Endodermal cell (in vitro differentiated cells): Measurements from ENCODE around the gene CSPG4. TPM values are rescaled to one million over a fixed set of nuclear protein-coding genes. Genes with fewer than 3 reads are reported as not detected.
"Not testable (repeated sequence)": the region's sequence is repeated elsewhere in the genome, so short reads cannot be mapped to it uniquely, and the experiment has no call there.

ENCODE experiments used
- DNase-seq: peaks from one replicate; pipeline ENCODE4 v3.0.0-alpha.2; 2017
- H3K27ac ChIP-seq: 2 replicates; pipeline ENCODE4 v1.5.1; 2013; ENCODE audit warnings: mild to moderate bottlenecking, low read depth, low read length, moderate library complexity
- H3K27me3 ChIP-seq: 2 replicates; pipeline ENCODE4 v1.6.1; 2013; ENCODE audit warnings: mild to moderate bottlenecking, low read length, moderate library complexity; ENCODE audit not compliant: insufficient read depth, control insufficient read depth, poor library complexity, severe bottlenecking
- H3K36me3 ChIP-seq: 2 replicates; pipeline ENCODE4 v1.7.0; 2013; ENCODE audit warnings: mild to moderate bottlenecking, low read length, moderate library complexity; ENCODE audit not compliant: control insufficient read depth, insufficient read depth
- H3K4me1 ChIP-seq: one replicate; pipeline ENCODE4 v1.7.0; 2013; ENCODE audit warnings: low read length; ENCODE audit not compliant: control insufficient read depth, insufficient read depth
- H3K4me3 ChIP-seq: 2 replicates; pipeline ENCODE4 v1.5.1; 2013; ENCODE audit warnings: mild to moderate bottlenecking, low read length, moderate library complexity
- H3K9ac ChIP-seq: 2 replicates; pipeline ENCODE4 v1.6.1; 2013; ENCODE audit warnings: mild to moderate bottlenecking, low read length, moderate library complexity; ENCODE audit not compliant: poor library complexity, severe bottlenecking; ENCODE audit errors: extremely low read depth
- H3K9me3 ChIP-seq: 2 replicates; pipeline ENCODE4 v1.6.1; 2013; ENCODE audit warnings: mild to moderate bottlenecking, low read length, moderate library complexity; ENCODE audit not compliant: control insufficient read depth
- H3K27ac Mint-ChIP-seq: 2 replicates; pipeline ENCODE4 v1.8.0; 2020; ENCODE audit warnings: mixed read lengths
- H3K27me3 Mint-ChIP-seq: 2 replicates; pipeline ENCODE4 v1.8.0; 2021; ENCODE audit warnings: mild to moderate bottlenecking, mixed read lengths; ENCODE audit not compliant: insufficient read depth
- H3K36me3 Mint-ChIP-seq: 2 replicates; pipeline ENCODE4 v1.8.0; 2020; ENCODE audit warnings: low read depth, mixed read lengths
- H3K4me1 Mint-ChIP-seq: 2 replicates; pipeline ENCODE4 v1.8.0; 2020; ENCODE audit warnings: mixed read lengths
- H3K4me3 Mint-ChIP-seq: 2 replicates; pipeline ENCODE4 v1.8.0; 2020; ENCODE audit warnings: mild to moderate bottlenecking, moderate library complexity, mixed read lengths
- H3K9me3 Mint-ChIP-seq: 2 replicates; pipeline ENCODE4 v1.8.0; 2020; ENCODE audit warnings: mild to moderate bottlenecking, mixed read lengths
- CTCF ChIP-seq: fragments of 200-600 bp; sonication (generic); conservative IDR thresholded peaks from 2 replicates; pipeline ENCODE4 v1.5.0; 2021; ENCODE audit warnings: antibody characterized with exemption, mild to moderate bottlenecking
- WGBS, 2 experiments: methylation state at CpG; one replicate each; pipeline versions ENCODE4 v1.1.5 to v1.1.7; 2013; ENCODE audit warnings: missing lambda C conversion rate in 2 of 2, mixed read lengths in 1 of 2; ENCODE audit not compliant: insufficient coverage in 1 of 2, insufficient read length in 1 of 2; 5-methylcytosine and 5-hydroxymethylcytosine counted together
- total RNA-seq, 2 donors: library from RNA; stranded (reverse); fragmentation: NEBNext Ultra II Directional in 1 of 2; extraction: Animal tissue kit (Norgen Biotek cat#: 25700) in 1 of 2; gene quantifications; 2 replicates in 1 of 2; 3 replicates in 1 of 2; pipeline ENCODE4 v1.2.1, GENCODE V29; 2021

Gene CSPG4
- total RNA-seq, 2 donors from 2014 or later: 1.8 to 3.3 TPM

- Mint-ChIP-seq H3K9me3 (no peaks in the 10 kb centered on the region), H3K27me3 (peaks cover 13% of the 10 kb centered on the region), H3K36me3 (no peaks in the 10 kb centered on the region), H3K4me1 (peaks cover 3% of the 10 kb centered on the region), H3K4me3 (no peak overlapping the region), H3K27ac (no peak overlapping the region)
- H3K9ac ChIP-seq: no peak overlapping the region
- no peaks in the 10 kb centered on the region for H3K4me1 ChIP-seq
- H3K36me3 ChIP-seq: no peaks in the 10 kb centered on the region
- WGBS, 2 experiments: 48 to 55% methylated on average over 8 to 10 of the region's 10 CpGs
- peak; percentile 78 for TF ChIP-seq CTCF
- no peaks in the 10 kb centered on the region for H3K9me3 ChIP-seq
- no peak overlapping the region for H3K27ac ChIP-seq
- no peaks in the 10 kb centered on the region for H3K27me3 ChIP-seq
- no peak overlapping the region for H3K4me3 ChIP-seq
- DNase-seq: peak; percentile 90
Measured at GRCh38 chr15:75720787-75721479, 8.3 kb upstream of the CSPG4 start.

DNA sequence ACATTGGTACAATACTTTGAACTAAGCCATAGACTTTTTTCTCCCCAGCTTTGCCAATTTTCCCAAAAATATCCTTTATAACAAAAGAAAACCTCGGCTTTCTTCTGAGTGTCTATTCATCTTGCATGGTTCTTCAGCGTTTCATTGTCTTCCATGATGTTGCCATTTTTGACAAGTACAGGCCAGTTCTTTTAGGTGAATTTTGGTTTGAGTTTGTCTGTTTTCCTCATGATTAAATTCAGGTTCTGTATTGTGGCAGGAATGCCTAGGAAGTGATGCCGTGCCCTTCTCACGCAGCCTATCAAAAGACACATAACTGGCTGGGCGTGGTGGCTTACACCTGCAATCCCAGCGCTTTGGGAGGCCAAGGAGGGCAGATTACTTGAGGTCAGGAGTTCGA, 7.6 kb upstream of the CSPG4 start:
- H3K27ac ChIP-seq: no peak overlapping the region
- no peaks in the 10 kb centered on the region for H3K9me3 Mint-ChIP-seq
- WGBS, 2 experiments: 94 to 98% methylated on average over 6 to 7 of the region's 7 CpGs
- H3K36me3 Mint-ChIP-seq: no peaks in the 10 kb centered on the region
- no peak overlapping the region for H3K27ac Mint-ChIP-seq
- H3K9me3 ChIP-seq: no peaks in the 10 kb centered on the region
- no peak overlapping the region for H3K4me3 ChIP-seq
- TF ChIP-seq CTCF: no peak
- no peak for DNase-seq
- no peak overlapping the region for H3K4me3 Mint-ChIP-seq
- H3K4me1 ChIP-seq: no peaks in the 10 kb centered on the region
- H3K27me3 Mint-ChIP-seq: peaks cover 11% of the 10 kb centered on the region
- H3K36me3 ChIP-seq: no peaks in the 10 kb centered on the region
- peaks cover 3% of the 10 kb centered on the region for H3K4me1 Mint-ChIP-seq
- H3K27me3 ChIP-seq: no peaks in the 10 kb centered on the region
- H3K9ac ChIP-seq: no peak overlapping the region

DNA sequence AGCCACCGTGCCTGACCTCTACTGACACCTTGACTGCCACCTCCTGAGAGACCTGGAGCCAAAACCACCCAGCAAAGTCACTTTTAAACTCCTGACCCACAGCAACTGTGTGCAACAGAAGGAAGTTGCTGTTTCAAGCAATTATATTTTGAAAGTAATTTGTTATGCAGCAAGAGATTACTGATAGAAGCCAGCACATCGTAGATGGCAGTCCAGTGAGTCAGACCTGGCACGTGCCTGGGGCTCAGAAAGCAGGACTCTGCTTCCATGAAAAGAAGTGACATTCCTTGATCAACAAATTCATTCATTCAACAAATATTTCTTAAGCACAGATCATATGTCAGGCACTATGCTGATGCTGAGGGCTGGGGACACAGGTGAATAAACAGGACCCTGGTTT, 5.7 kb upstream of the CSPG4 start:
- H3K4me1 ChIP-seq: peaks cover 1% of the 10 kb centered on the region

DNA sequence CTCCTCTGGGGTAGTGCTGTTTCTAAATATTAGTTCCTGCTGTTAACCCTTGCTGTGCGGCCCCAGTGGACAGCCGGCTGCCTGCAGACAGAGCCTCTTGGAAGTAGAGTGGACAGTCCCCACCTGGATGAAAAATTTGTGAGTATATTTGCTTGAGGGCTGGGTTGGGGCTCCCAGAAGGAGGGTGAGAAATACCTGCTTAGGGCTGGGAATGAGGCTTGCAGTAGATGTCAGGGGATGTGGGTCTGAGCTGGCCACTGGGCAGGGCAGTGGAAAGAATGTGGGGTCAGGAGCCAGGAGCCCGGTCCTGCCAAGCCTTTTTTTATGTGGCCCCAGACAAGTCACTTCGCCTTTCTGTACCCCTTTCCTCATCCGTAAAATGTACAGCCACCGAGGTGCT, 4.4 kb upstream of the CSPG4 start:
- H3K4me3 Mint-ChIP-seq, H3K4me1 ChIP-seq: not testable (repeated sequence)
- 70 to 97% methylated on average over 2 to 6 of the region's 6 CpGs for WGBS, 2 experiments

More for the DNA sequence above, 5.7 kb upstream of the CSPG4 start:
- H3K36me3 ChIP-seq: no peaks in the 10 kb centered on the region
- WGBS, 2 experiments: 78 to 86% methylated on average over 1 to 3 of the region's 3 CpGs
- no peaks in the 10 kb centered on the region for H3K9me3 ChIP-seq
- no peak overlapping the region for H3K27ac Mint-ChIP-seq
- DNase-seq: no peak
- no peaks in the 10 kb centered on the region for H3K36me3 Mint-ChIP-seq
- no peak overlapping the region for H3K4me3 ChIP-seq
- H3K9me3 Mint-ChIP-seq: no peaks in the 10 kb centered on the region
- no peak overlapping the region for H3K4me3 Mint-ChIP-seq
- H3K27me3 Mint-ChIP-seq: peaks cover 10% of the 10 kb centered on the region
- H3K9ac ChIP-seq: no peak overlapping the region
- TF ChIP-seq CTCF: no peak
- no peak overlapping the region for H3K27ac ChIP-seq
- peaks cover 9% of the 10 kb centered on the region for H3K27me3 ChIP-seq
- H3K4me1 Mint-ChIP-seq: peaks cover 4% of the 10 kb centered on the region

DNA sequence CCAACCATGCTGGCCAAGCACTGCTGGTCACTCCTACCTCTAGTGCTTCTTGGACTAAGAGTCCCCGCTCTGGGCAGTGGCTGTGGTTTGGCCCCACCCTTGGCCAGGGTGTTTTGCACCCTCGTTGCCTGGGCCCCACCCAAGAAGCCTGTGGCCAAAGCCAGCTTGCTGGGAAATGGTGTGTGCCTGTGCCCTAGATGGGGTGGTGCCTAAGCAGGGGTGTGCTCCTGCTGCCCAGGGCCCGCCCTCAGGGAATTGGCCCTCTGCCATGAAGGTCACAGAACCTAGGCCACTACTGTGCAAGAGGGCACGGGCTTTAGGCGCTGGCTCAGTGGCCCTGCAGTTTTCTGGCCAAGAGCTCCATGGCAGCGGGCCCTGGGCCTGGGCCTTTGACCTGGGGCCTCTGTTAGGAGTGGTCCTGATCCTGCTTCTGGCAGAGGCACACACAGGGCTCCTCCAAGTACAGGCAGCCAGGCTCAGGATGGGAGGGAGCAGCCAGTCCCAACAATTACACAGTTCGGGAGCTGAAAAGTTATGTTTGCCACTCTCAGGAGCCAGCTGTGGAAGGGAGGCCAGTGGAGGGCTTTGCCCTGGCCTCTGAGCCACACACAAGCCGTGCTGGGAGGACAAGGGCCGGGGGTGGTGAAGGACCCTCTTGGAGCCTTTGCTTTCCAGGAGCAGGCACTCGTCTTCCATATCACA, 3.8 kb upstream of the CSPG4 start:
- DNase-seq, H3K9me3 ChIP-seq, H3K4me1 ChIP-seq, H3K9me3 Mint-ChIP-seq, H3K4me3 ChIP-seq, H3K27ac Mint-ChIP-seq, H3K4me3 Mint-ChIP-seq, H3K36me3 ChIP-seq, H3K36me3 Mint-ChIP-seq, H3K4me1 Mint-ChIP-seq, H3K27ac ChIP-seq, H3K9ac ChIP-seq: not testable (repeated sequence)
- peaks cover 15% of the 10 kb centered on the region for H3K27me3 Mint-ChIP-seq
- 90% methylated on average over 3 of the region's 10 CpGs; no CpG with 5 or more reads in 1 of the 2 experiments for WGBS, 2 experiments
- peaks cover 12% of the 10 kb centered on the region for H3K27me3 ChIP-seq

More for the DNA sequence above, 4.4 kb upstream of the CSPG4 start:
- not testable (repeated sequence) for H3K36me3 Mint-ChIP-seq, H3K27ac ChIP-seq, H3K4me1 Mint-ChIP-seq, H3K36me3 ChIP-seq, H3K4me3 ChIP-seq, H3K9me3 Mint-ChIP-seq, H3K27ac Mint-ChIP-seq, DNase-seq, H3K9me3 ChIP-seq, H3K9ac ChIP-seq
- peaks cover 12% of the 10 kb centered on the region for H3K27me3 ChIP-seq
- peaks cover 14% of the 10 kb centered on the region for H3K27me3 Mint-ChIP-seq
